Ascending aorta (tissue), 2 donors: ENCODE results near the gene KLHL2. TPM values are rescaled to one million over a fixed set of nuclear protein-coding genes. Genes with fewer than 3 reads are reported as not detected.
"Not testable (repeated sequence)": the region's sequence is repeated elsewhere in the genome, so short reads cannot be mapped to it uniquely, and the experiment has no call there.

ENCODE experiments used
- DNase-seq, 2 donors: peaks; one replicate each; pipeline ENCODE4 v3.0.0-alpha.2; 2019; ENCODE audit warnings: low spot score in 2 of 2
- H3K27ac ChIP-seq, 2 donors: fragments of 200-600 bp; sonication (generic); one replicate each; pipeline ENCODE4 v1.5.1; 2016 to 2017; ENCODE audit warnings: mild to moderate bottlenecking in 1 of 2
- H3K27me3 ChIP-seq: fragments of 200-600 bp; sonication (generic); one replicate; pipeline ENCODE4 v1.5.1; 2017
- H3K36me3 ChIP-seq, 2 donors: fragments of 200-600 bp; sonication (generic); one replicate each; pipeline ENCODE4 v1.5.1; 2016
- H3K4me1 ChIP-seq, 2 donors: fragments of 200-600 bp; sonication (generic); one replicate each; pipeline ENCODE4 v1.5.1; 2016 to 2017; ENCODE audit warnings: mild to moderate bottlenecking in 1 of 2
- H3K4me3 ChIP-seq, 2 donors: fragments of 200-600 bp; sonication (generic); one replicate each; pipeline ENCODE4 v1.5.1; 2016 to 2017; ENCODE audit warnings: mild to moderate bottlenecking in 1 of 2
- H3K9me3 ChIP-seq, 2 donors: fragments of 200-600 bp; sonication (generic); one replicate each; pipeline ENCODE4 v1.5.1; 2016
- intact Hi-C: fragments of 100-400 bp; cut with DNase I; formaldehyde crosslinking; loops from one replicate; pipeline ENCODE4 v1.15.1; 2023
- total RNA-seq: library from RNA; depleted of rRNA; stranded (reverse); fragments of >200 nt; gene quantifications from one replicate; pipeline ENCODE4 v1.1.0, GENCODE V29; 2016
- TF ChIP-seq, protein P1 (sequence below), 3 experiments: fragments of 200-600 bp in 2 of 3; fragments of 450-650 bp in 1 of 3; sonication (generic) in 2 of 3; IDR thresholded peaks; one replicate each; pipeline ENCODE4 v1.5.1; 2016 to 2019; ENCODE audit warnings: antibody characterized with exemption in 3 of 3, mild to moderate bottlenecking in 1 of 3, moderate library complexity in 1 of 3

KLHL2 gene
- total RNA-seq: 0.96 TPM

DNA sequence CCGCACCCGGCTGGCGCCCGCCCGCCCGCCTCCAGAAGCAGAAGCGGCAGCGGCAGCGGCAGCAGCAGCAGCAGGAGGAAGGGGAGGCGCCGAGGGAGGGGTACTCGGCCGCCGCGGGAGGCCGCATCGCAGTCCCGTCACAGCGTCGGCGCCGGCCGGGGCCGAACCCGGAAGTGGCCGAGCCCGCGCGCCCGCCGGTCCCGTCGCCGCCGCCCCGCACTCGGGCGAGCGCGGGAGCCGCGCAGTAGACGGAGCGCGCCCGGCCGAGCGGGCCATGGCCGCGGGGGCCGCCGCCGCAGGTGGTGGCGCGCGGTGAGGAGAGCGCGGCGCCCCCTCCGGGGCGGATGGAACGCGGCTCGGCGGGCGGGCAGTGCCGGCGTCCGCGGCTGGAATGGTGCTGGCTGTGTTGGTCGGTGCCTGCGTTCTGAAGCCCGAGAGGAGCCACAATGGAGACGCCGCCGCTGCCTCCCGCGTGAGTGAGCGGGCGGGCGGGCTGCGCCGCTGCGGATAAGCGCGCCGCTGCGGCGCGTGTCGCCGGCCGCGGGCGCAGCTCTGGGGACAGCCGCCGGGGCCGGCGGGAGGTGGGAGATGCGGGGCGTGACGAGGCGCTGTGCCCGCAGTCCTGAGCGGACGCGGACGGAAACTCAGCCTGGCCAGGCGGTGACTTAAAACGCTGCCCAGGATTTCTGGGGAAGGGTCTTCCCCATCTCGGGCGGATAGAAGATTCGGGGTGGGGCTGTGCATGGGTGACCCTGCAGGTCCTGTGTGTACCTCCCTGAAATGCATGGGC, at the start of gene KLHL2:
Gene KLHL2 (plus strand): TSS at position 131 of the 790 bp plus-strand sequence. CDS start 316 bp downstream, at position 447.
- peak within 1 kb of the TSS; percentile 89 to 95 for H3K4me3 ChIP-seq
- no peaks in the 10 kb centered on the region for H3K9me3 ChIP-seq
- intact Hi-C loops: loop anchor here (1.0 to 5.0 kb wide), 4 partner anchors 75 to 175 kb away; partner anchors contain the start of genes MSMO1 and TMEM192
- H3K4me1 ChIP-seq: peaks cover 5 to 8% of the 10 kb centered on the region in 2 donors
- peak in 1 of 2 donors; percentile 86 for DNase-seq
- TF ChIP-seq, protein P1, sequence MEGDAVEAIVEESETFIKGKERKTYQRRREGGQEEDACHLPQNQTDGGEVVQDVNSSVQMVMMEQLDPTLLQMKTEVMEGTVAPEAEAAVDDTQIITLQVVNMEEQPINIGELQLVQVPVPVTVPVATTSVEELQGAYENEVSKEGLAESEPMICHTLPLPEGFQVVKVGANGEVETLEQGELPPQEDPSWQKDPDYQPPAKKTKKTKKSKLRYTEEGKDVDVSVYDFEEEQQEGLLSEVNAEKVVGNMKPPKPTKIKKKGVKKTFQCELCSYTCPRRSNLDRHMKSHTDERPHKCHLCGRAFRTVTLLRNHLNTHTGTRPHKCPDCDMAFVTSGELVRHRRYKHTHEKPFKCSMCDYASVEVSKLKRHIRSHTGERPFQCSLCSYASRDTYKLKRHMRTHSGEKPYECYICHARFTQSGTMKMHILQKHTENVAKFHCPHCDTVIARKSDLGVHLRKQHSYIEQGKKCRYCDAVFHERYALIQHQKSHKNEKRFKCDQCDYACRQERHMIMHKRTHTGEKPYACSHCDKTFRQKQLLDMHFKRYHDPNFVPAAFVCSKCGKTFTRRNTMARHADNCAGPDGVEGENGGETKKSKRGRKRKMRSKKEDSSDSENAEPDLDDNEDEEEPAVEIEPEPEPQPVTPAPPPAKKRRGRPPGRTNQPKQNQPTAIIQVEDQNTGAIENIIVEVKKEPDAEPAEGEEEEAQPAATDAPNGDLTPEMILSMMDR (IDR thresholded peaks at IDR 0.05): peak in 1 of 3 experiments; percentile 12
- no peaks in the 10 kb centered on the region for H3K36me3 ChIP-seq
- H3K27ac ChIP-seq: peak within 1 kb of the TSS; percentile 66 to 85
- no peaks in the 10 kb centered on the region for H3K27me3 ChIP-seq

- Histone ChIP-seq H3K4me1 (no peaks in the 10 kb centered on the region), H3K27me3 (no peaks in the 10 kb centered on the region), H3K4me3 (no peak overlapping the region), H3K36me3 (no peaks in the 10 kb centered on the region), H3K27ac (no peak overlapping the region), H3K9me3 (peaks cover 0 to 6% of the 10 kb centered on the region in 2 donors)
- TF ChIP-seq, protein P1 (IDR thresholded peaks at IDR 0.05): no peak
- no peak for DNase-seq
- intact Hi-C loops: no loop called here
Measured at GRCh38 chr4:165158762-165159161, 48.6 kb upstream of the KLHL2 start.

GRCh38 chr4:165164257-165164656, 43.1 kb upstream of the KLHL2 start:
- no peaks in the 10 kb centered on the region for H3K27me3 ChIP-seq
- TF ChIP-seq, protein P1 (IDR thresholded peaks at IDR 0.05): no peak
- intact Hi-C loops: no loop called here
- H3K36me3 ChIP-seq: no peaks in the 10 kb centered on the region
- H3K4me3 ChIP-seq: no peak overlapping the region
- H3K27ac ChIP-seq: no peak overlapping the region
- H3K4me1 ChIP-seq: no peaks in the 10 kb centered on the region
- no peak for DNase-seq
- no peaks in the 10 kb centered on the region for H3K9me3 ChIP-seq

- H3K27ac ChIP-seq, H3K4me1 ChIP-seq, H3K36me3 ChIP-seq, H3K27me3 ChIP-seq, H3K9me3 ChIP-seq, DNase-seq, intact Hi-C loops, H3K4me3 ChIP-seq: not testable (repeated sequence)
Measured at GRCh38 chr4:165166872-165167271, 40.5 kb upstream of the KLHL2 start.

GRCh38 chr4:165167650-165168049, 39.7 kb upstream of the KLHL2 start:
- TF ChIP-seq, protein P1 (IDR thresholded peaks at IDR 0.05): no peak
- Histone ChIP-seq H3K36me3 (no peaks in the 10 kb centered on the region), H3K27ac (no peak overlapping the region), H3K9me3 (no peaks in the 10 kb centered on the region), H3K4me3 (no peak overlapping the region), H3K4me1 (no peaks in the 10 kb centered on the region), H3K27me3 (no peaks in the 10 kb centered on the region)
- intact Hi-C loops: no loop called here
- DNase-seq: no peak

DNA sequence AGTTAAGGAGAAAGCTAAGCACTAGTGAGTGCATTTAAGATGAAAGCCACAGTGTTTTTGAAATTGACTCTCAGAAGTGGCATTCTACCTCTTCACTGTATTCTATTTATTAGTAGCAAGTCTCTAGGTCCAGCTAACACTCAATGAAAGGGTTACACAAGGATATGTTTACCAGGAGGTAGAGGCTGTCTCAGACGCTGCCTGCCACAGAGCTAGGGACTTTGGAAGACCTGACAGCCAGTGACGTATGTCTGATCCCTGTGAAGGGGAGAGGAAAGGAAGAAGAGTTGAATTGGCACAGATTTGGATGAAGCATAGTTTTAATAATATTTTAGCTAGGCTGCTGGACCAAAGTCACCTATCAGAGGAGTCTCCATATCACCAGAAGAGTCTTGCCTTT, 36.5 kb upstream of the KLHL2 start:
- H3K27me3 ChIP-seq: no peaks in the 10 kb centered on the region
- TF ChIP-seq, protein P1 (IDR thresholded peaks at IDR 0.05): no peak
- no peaks in the 10 kb centered on the region for H3K36me3 ChIP-seq
- H3K27ac ChIP-seq: no peak overlapping the region
- DNase-seq: no peak
- intact Hi-C loops: no loop called here
- H3K4me3 ChIP-seq: no peak overlapping the region
- H3K9me3 ChIP-seq: no peaks in the 10 kb centered on the region
- H3K4me1 ChIP-seq: no peaks in the 10 kb centered on the region

GRCh38 chr4:165175470-165175869, 31.9 kb upstream of the KLHL2 start:
- H3K36me3 ChIP-seq, H3K27me3 ChIP-seq, H3K4me1 ChIP-seq, H3K27ac ChIP-seq, intact Hi-C loops, H3K9me3 ChIP-seq, H3K4me3 ChIP-seq, DNase-seq: not testable (repeated sequence)
